Activated T-cell treated with anti-CD3 and anti-CD28 coated beads, Interleukin-2, amount 50 U/mL, for 1 hour (primary cell): ENCODE measurements around the gene TRIM24.

ENCODE experiments used
- DNase-seq: peaks from one replicate; pipeline ENCODE4 v3.0.0-alpha.2; 2020

TRIM24 gene

DNA sequence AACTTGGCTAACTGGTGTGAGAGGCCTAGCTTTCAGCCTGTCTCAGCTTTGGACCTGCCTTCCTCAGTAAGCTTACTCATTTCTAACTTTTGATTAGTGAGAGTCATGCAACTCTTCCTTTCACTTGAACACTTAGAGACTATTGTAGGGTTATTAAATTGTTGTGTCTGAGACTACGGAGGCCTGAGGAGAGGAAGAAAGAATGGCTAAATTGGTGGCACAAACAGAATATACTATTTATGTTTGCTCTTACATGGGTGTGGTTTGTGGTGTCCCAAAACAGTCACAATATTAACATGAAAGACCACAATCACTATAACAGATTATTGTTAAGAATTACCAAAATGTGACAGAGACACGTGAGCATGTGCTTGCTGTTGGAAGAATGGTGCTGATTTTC, 82.1 kb downstream of the TRIM24 start:
- DNase-seq, result no peak

DNA sequence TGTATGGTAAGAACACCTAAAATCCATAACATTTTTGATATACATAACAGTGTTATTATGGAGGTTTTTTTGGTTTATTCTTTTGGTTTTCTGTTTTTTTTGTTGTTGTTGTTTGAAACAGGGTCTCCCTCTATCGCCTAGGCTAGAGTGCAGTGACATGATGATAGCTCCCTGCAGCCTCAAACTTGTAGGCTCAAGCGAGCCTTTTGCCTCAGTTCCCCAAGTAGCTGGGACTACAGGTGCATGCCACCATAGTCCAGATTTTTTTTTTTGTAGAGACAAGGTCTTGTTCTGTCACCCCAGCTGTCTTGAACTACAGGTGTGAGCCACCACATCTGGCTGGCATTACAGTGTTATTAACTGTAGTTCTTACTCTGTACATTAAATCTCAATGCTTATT, 83.7 kb downstream of the TRIM24 start:
- no peak for DNase-seq

DNA sequence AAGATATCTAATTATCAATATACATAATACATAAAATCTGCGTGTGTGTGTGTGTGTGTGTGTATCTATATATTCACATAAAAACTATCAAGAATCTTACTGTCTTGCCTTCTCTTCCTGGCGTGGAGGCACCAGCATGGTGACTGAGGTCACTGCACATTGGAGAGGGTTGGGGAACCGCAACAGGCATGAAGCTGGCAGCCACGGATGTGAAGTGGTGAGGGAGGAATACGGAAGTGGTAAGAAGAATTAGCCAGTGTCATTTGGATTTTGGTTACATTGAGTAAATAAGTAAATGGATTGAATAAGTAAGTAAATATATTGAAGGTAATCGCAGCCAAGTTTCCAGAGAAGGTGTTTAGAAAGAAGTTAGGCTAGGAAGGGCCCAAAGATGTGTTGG, 85.1 kb downstream of the TRIM24 start:
- no peak for DNase-seq

DNA sequence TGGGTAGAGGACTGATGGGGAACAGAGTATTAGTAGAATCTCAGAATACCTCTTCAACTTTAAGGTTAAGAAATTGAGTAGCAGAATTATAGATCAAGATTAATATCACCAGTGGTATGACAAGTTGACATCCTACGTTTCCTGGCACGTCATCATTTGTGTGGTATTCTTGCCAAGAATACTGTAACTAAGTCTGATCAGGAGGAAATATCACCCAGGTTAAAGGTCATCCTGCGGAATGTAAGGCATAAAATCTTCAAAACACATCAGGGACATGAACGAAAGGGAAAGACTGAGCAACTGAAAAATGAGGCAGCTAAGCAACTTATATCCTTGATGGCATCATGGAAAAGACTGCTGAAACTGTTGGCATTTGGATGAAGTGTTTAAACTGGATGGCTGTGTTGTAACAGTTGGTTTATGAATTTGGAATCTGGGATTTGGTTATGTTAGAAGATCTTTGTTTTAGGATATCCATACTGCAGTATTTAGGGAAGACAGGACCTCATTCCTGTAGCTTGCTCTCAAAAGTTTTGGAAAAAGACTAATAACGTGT, 86.1 kb downstream of the TRIM24 start:
- no peak for DNase-seq

DNA sequence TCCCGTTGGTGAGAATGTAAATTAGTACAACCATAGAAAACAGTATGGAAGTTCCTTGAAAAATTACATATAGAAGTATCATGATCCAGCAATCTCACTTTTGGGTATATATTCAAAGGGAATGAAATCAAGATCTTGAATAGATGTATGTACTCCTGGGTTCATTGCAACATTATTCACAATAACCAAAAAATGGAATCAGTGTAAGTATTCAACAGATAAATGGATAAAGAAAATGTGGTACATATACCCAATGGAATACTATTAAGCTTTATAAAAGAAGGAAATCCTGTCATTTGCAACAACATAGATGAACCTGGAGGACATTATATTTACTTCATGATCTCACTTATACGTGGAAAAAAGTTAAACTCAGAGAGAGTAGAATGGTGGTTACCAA, 86.8 kb downstream of the TRIM24 start:
- no peak for DNase-seq

DNA sequence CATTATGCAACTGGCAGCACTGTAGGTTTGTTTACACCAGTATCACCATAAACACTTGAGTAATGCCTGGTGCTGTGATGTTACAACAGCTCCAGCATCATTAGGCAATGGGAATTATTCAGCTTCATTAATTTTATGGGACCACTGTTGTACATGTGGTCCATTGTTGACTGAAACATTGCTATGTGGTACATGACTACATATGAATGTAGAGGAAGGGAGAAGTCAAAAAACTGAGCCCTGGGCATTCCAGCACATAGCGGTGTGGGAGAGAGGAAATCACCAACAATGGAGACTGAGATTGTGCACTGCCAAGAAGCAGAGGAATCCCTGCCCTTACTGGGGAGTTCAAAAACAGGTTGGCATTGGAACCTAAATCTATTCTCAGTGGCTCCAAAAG, 89.0 kb downstream of the TRIM24 start:
- DNase-seq, result no peak

DNA sequence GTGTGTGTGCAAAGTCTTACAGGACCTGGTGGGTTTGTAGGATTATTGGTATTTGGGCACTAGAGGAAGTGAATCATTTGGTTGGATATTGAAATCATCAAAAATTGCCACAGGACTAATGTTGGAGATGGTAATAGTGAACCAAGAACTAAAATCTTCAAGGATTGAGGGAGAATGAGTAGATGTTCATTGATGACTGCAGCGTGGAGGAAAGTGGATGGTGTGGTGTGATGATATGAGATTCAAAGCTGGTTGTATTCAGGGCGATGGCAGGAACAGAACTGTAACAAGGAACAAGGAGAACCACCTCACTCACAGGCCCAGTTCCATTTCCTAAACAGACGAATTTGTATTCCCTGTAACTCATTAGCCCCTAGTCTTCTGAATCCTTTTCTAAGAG, 90.3 kb downstream of the TRIM24 start:
- DNase-seq, result no peak

DNA sequence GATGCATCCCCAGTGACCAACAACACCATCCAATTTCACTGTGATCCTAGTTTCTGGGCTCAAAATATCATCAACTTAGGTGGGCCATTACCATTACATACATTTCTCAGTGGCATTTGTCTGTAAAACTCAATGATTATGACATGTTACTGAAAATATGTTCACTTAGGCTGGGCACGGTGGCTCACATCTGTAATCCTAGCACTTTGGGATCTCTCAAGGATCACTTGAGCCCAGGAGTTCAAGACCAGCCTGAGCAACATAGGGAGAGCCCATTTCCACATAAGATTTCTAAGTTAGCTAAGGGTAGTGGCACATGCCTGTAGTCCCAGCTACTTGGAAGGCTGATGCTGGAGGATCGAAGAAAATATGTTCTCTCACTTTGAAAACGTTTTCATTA, 91.0 kb downstream of the TRIM24 start:
- no peak for DNase-seq

DNA sequence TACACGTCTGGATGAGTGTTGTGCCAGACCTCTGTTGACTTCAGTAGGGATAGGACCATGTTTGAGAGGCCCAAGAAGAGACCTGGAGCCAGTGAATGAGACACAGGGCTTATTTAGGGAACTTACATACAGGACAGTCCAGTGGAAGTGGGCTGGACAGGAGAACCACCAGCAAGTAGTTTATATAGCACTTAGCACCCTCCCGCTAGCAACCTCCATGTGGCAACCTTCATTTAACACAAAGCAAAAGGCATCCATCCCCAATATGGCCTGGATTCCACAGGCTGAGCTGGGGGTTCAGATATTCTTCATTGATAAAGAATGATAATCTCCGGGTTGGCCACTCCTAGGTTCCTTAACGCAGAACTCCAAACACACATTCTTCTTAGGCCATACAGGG, 93.7 kb downstream of the TRIM24 start:
- no peak for DNase-seq

DNA sequence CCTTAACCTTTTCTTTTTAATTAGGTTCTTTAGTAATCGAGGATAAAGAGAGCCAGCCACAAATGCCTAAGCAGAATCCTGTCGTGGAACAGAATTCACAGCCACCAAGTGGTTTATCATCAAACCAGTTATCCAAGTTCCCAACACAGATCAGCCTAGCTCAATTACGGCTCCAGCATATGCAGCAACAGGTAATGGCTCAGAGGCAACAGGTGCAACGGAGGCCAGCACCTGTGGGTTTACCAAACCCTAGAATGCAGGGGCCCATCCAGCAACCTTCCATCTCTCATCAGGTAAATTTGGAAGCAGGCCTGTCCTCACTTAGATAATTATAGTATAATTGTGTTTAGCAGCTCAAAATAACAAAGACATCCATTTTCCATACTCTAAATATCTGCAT, 94.6 kb downstream of the TRIM24 start:
- no peak for DNase-seq

DNA sequence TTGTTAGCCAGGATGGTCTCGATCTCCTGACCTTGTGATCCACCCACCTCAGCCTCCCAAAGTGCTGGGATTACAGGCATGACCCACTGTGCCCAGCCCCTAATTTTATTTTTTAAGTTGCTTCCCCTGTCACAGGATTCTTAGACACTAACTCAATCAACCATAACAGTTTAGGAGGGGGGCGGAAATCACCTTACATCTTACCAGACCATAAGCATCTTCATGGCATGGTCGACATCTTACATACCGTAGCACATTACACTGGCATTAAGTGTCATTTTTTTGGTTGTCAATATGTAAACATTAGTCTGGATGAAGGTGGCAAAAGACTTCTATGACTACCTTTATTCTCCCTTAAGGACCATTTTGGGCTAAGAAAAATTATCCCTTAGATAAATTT, 95.6 kb downstream of the TRIM24 start:
- DNase-seq, result no peak

DNA sequence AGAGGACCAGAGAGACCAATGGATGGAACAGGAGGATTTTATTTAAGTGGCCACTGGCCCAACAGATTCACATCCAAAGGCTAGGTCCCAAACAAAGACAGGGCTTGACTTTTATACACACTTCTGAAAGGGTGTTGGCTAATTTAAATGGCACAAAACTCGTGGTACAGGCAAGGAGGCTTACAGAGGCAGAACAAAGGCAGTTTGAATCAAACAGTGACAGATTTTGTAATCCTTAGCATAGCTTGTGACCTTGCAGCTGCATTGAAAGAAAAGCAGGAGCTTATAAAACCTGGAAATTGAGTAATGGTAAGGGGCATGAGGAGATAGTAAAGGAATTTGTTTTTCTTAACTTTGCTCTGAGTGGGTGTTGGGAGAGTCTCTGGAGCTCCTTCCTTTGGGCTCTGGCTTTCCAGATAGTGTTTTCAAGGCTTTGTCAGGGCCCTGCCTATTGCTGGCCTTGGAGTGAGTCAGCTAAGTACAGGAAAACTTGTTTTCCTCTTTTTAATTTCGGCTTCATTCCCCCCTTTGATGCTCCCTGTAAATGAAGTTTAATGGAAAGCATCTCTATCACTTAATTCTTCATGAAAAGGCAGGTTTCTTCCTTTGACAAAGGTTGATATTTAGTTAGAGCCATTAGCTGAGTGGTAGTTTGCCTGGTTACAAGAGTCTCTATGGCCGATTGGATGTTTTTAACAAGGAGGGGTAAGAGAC, 96.9 kb downstream of the TRIM24 start:
- no peak for DNase-seq

DNA sequence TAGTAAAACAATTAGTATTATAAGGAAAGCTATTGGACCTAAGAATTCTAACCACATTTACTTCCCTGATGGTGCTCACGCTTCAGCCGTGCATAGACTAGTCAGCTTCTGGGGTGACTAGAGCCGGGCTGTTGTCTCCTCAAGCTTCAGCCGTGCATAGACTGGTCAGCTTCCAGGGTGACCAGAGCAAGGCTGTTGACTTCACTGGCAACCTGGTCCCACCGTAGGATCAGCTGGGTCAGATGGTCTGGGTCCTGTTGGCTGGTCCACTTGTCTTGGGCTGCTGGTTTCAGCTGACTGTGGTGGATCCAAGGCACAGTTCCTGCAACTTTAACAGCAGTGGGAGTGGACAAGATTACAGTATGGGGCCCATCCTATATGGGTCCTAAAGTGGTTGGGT, 99.4 kb downstream of the TRIM24 start:
- DNase-seq, result no peak

DNA sequence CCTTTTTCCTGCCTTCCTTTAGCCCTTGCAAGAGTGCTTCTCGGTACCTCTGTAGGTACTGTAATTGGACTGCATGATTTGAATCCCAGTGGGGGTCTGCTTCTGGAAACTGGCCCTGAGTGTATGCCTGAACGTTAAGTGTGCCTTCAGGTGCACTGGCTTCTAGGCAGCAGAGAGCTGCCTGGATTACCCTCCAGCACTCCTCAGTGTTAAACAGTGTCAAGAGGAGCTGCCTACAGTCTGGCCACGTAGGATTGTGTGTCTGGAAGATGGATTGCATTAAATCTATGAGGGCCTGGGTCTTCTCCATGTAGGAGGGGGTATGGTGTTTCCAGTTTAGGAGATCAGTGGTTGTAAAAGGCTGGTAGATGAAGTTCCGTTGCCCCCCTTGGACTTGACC, 103.7 kb downstream of the TRIM24 start:
- DNase-seq, result no peak

DNA sequence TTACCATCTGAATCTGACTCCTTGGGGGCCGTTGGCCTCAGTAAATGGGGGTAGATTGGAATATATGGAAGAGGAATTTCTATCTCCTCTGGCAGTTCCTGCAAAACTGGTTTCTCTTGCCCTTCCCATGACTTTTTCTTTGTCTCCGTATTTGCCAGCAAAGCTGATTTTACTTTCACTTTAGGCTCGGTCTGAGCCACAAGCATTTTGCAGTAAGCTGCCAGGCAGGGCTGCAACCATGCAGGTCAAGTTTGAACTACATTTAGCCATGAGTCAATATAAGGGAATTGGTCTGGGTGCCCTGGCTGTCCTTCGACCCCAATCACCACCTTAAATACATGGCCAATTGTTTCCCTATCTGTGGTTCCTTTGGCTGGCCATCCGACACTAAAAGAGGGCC, 104.3 kb downstream of the TRIM24 start:
- no peak for DNase-seq

DNA sequence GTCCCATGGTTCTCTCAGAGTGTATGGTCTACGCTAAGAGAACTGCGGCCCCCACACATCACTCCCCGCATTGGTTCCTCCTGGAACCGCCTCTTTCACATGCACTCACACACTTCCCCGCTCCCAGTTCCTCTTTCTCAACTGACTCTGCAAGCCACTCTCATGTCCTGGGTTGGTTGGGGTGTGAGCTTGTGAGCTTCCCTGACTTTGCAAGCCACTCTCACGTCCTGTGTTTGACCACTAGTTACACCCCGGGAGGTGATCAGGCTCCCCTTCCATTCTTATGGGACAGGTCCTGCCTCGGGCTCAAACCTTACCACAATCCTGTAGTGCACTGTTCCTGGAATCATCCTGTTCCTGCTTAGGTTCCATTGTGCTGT, 105.0 kb downstream of the TRIM24 start:
- DNase-seq, result no peak

DNA sequence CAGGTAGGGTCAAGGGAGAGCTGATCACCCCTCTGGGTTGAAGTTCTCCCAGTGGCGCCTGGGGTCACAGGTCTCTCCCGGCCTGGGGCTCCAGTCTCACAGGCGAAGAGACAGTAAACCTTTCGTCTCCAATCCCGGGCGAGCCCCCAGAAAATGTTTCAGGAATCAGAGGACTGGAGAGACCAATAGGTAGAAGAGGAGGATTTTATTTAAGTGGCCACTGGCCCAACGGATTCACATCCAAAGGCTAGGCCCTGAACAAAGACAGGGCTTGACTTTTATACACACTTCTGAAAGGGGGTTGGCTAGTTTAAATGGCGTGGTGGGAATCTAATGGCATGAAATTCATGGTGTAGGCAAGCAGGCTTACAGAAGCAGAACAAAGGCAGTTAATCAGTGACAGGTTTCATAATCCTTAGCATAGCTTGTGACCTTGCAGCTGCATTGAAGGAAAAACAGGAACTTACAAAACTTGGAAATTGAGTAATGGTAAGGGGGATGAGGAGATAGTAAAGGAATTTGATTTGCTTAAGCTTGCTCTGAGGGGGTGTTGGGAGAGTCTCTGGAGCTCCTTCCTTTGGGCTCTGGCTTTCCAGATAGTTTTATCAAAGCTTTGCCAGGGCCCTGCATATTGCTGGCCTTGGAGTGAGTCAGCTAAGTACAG, 105.5 kb downstream of the TRIM24 start:
- no peak for DNase-seq

DNA sequence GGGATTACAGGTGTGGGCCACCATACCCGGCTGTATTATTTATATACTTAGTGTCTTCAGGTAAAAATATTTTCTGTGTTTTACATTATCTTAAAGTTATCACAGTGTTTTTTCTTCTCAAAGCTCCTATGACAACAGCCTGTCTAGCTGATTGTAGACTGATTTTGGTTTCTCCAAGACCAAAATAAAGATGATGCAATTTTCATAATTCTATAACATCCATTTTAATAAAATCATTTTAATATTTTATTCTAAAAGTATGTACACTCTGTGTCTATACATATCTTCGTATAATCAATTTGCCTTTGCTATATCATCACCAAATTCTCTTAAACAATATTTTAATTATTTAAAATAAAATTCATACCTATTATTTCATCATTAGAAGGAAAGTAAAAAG, 108.6 kb downstream of the TRIM24 start:
- DNase-seq, result no peak

DNA sequence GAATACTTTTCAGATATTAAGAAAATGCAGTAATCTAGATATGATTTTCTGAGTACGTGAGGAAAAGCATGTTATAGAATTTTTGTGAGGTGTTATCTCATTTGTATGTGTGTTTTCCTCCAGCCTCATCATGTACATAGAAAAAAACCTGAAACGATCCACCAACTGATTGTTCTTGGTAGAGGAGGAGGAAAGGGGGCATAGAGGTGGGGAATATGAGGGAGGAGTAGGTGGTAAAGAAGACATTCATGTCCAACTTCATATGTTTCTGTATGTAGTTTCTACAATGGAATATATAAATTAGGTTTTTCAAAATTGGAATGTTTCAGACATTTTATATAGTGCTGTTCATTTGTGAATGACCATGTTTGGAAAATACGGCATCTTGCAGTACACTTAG, 109.4 kb downstream of the TRIM24 start:
- no peak for DNase-seq

DNA sequence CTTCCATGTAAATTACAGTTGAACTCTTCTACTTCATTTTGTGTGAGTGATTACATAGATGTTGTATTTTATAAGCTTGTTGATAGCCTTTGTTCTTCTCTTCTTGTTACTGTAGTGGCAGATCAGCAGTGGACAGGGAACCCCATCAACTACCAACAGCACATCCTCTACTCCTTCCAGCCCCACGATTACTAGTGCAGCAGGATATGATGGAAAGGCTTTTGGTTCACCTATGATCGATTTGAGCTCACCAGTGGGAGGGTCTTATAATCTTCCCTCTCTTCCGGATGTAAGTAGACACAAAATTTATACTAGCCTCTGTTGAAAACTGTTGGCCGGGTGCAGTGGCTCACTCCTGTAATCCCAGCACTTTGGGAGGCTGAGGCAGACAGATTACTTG, 110.7 kb downstream of the TRIM24 start:
- no peak for DNase-seq

DNA sequence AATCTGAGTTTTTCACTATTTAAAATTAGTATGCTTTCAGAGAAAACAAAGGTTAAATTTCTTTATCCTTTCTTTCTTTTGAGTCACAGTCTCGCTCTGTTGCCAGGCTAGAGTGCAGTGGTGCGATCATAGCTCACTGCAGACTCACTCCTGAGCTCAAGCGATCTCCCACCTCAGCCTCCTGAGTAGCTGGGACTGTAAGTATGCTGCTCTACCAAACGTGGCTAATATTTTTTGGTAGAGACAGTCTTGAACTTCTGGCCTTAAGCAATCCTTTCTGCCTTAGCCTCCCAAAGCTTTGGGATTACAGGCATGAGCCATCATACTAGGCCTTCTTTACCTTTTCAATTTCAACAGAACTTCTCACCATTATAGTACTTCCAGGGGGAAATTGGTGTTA, 113.7 kb downstream of the TRIM24 start:
- no peak for DNase-seq

DNA sequence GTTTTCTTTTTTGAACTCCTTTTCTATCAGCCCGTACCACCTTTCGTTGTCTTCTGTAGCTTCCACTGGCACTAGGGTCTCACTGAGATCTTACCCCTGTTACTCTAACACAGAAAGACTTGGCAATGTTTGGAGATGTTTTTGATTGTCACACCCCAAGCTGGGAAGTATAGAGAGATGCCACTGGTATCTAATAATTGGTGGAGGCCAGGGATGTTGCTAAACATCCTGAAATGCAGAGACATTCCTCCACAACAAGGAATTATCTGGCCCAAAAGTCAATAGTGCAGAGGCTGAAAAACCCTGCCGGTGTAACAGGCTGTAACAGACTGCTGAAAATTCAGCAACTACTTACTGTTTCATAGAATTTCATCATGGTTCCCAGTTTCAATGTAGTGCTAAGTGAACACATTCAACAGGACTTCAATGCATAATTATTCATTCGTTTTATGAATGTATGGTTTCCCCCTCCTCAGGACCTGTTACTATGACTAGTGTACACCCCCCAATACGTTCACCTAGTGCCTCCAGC, 115.9 kb downstream of the TRIM24 start:
- no peak for DNase-seq

DNA sequence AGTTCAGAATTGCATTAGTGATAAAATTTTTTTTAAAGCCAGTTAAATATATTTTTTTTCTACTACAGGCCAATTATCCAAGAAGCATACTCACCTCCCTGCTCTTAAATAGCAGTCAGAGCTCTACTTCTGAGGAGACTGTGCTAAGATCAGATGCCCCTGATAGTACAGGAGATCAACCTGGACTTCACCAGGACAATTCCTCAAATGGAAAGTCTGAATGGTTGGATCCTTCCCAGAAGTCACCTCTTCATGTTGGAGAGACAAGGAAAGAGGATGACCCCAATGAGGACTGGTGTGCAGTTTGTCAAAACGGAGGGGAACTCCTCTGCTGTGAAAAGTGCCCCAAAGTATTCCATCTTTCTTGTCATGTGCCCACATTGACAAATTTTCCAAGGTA, 119.1 kb downstream of the TRIM24 start:
- no peak for DNase-seq

DNA sequence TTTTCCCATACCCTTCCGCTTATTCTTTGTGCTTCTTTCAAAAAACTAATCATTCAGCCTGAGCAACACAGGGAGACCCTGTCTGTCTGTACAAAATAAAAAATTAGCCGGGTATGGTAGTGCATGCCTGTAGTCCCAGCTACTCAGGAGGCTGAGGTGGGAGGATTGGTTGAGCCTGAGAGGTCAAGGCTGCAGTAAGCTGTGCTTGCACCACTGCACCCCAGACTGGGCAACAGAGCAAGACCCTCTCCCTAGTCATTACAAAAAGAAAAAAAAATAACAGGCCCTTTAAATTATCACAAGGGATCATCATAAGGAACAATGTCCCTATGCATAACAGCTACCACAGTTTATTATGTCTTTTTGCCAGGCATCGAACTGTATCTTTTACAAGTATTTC, 119.6 kb downstream of the TRIM24 start:
- DNase-seq, result no peak

DNA sequence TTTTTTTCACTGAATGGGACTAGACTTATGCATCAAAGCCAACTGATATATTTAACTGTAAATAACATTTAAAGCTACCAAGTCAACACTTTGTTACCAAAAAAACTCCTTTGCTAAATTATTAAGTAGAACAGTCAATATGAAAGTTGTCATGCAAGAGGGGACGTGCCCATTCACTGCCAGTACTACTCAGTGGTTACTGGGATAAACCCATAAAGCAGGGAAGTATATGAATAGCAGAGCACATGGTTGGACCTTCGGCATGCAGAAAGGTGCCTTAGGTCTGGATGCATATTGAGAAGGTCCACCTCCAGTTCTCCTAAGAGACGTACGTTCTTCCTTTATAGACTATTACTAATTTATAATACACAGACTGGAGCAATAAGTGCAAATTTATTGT, 121.0 kb downstream of the TRIM24 start:
- DNase-seq, result no peak
